NT2/D1 (cell line): Measurements from ENCODE around the gene TRIM33.
A peak's percentile ranks its signal among the peaks of the same experiment; 100 is the strongest.

Experiments
- DNase-seq: peaks from one replicate; pipeline ENCODE4 v3.0.0-alpha.2; 2011; ENCODE audit warnings: low read depth, low spot score
- H3K27me3 ChIP-seq: 2 replicates; pipeline ENCODE4 v1.6.0; 2011; ENCODE audit warnings: mild to moderate bottlenecking; ENCODE audit not compliant: insufficient read length, insufficient read depth
- H3K36me3 ChIP-seq: 2 replicates; pipeline ENCODE4 v1.6.1; 2011; ENCODE audit warnings: mild to moderate bottlenecking, low read length, mixed read lengths; ENCODE audit not compliant: insufficient read depth, insufficient read length
- H3K4me1 ChIP-seq: 2 replicates; pipeline ENCODE4 v1.5.1; 2011; ENCODE audit not compliant: insufficient read depth, insufficient read length
- H3K4me3 ChIP-seq: 2 replicates; pipeline ENCODE4 v1.5.1; 2011; ENCODE audit warnings: low read depth; ENCODE audit not compliant: insufficient read length
- H3K9ac ChIP-seq: 2 replicates; pipeline ENCODE4 v1.6.0; 2011; ENCODE audit warnings: low read depth; ENCODE audit not compliant: insufficient read length
- H3K9me3 ChIP-seq: 2 replicates; pipeline ENCODE4 v1.5.1; 2011; ENCODE audit warnings: mild to moderate bottlenecking, low read length; ENCODE audit not compliant: insufficient read depth
- SUZ12 ChIP-seq: IDR thresholded peaks from 2 replicates; pipeline ENCODE4 v1.6.1; 2011; ENCODE audit not compliant: insufficient read length, insufficient read depth; ENCODE audit errors: extremely low read depth
- YY1 ChIP-seq: IDR thresholded peaks from 2 replicates; pipeline ENCODE4 v1.6.1; 2011; ENCODE audit not compliant: insufficient read length, insufficient read depth
- ZNF274 ChIP-seq: IDR thresholded peaks from 2 replicates; pipeline ENCODE4 v1.6.1; 2011; ENCODE audit warnings: mild to moderate bottlenecking, low read depth, low read length

Gene TRIM33

DNA sequence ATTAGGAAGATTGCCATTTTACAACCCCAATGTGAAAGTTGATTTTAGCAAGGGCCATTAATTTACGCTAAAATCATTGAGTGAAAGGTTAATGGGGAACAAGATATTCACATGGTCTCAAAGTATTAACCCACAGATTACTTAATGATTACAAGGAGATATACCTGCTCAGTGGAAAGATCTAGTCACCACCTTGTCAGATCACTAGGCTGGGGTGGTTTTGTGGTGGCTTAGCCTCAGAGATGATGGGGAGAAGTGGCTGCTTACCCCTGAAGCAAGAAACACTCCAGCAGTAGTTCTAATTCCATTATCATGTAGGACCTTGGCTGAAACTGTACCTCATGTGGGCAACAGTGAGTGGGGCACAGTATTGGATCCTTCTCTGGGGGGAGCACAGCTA, 20.1 kb upstream of the TRIM33 start:
- no peaks in the 10 kb centered on the region for H3K27me3 ChIP-seq
- H3K36me3 ChIP-seq = no peaks in the 10 kb centered on the region
- no peak for TF ChIP-seq YY1
- no peak for TF ChIP-seq ZNF274
- no peak for TF ChIP-seq SUZ12
- H3K4me3 ChIP-seq = no peak overlapping the region
- H3K9me3 ChIP-seq = no peaks in the 10 kb centered on the region
- no peak overlapping the region for H3K9ac ChIP-seq
- no peaks in the 10 kb centered on the region for H3K4me1 ChIP-seq
- no peak for DNase-seq

DNA sequence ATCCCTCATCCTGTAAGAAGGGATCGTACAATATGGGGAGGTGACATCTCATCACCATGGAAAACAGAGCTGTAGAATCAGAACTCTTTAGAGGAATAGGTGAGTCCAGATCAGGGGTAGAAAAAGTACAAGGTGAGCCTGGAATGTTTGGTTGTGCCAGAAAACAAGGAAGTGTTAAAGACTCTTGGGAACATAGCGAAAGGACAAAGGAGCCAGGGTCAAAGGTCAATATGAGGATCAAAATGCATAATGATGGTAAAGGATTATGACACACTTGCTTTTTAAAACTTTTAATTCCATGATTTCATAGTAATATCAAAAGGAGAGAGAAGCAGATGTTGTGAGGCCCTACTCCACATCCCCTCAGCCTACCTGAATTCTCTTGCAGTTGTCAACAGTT, 19.2 kb upstream of the TRIM33 start:
- TF ChIP-seq SUZ12 (no peak), ZNF274 (no peak), YY1 (no peak)
- no peak overlapping the region for H3K9ac ChIP-seq
- no peak overlapping the region for H3K4me3 ChIP-seq
- H3K27me3 ChIP-seq = no peaks in the 10 kb centered on the region
- no peaks in the 10 kb centered on the region for H3K36me3 ChIP-seq
- H3K4me1 ChIP-seq = no peaks in the 10 kb centered on the region
- H3K9me3 ChIP-seq = no peaks in the 10 kb centered on the region
- no peak for DNase-seq

DNA sequence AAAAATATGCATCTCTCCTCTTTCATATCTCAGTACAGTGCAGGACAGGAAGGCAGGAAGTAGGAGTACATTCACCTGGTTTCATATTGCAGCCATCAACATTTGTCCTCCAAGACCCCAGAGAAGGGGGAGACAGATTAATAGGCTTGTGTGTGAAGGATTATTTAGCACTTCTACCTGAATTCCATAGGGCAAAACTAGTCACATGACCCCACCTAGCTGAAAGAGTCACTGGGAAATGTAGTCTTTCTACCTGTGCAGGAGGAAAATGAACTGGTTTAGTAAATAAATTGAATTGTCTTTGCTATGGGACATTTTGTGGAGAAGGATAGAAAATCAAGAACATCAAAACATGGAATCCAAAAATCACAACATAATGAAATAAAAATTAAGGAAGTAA, 13.9 kb upstream of the TRIM33 start:
- Histone ChIP-seq H3K4me1 (no peaks in the 10 kb centered on the region), H3K9ac (no peak overlapping the region), H3K36me3 (no peaks in the 10 kb centered on the region), H3K27me3 (no peaks in the 10 kb centered on the region), H3K4me3 (no peak overlapping the region), H3K9me3 (no peaks in the 10 kb centered on the region)
- no peak for TF ChIP-seq SUZ12
- TF ChIP-seq ZNF274 = no peak
- no peak for TF ChIP-seq YY1
- no peak for DNase-seq

DNA sequence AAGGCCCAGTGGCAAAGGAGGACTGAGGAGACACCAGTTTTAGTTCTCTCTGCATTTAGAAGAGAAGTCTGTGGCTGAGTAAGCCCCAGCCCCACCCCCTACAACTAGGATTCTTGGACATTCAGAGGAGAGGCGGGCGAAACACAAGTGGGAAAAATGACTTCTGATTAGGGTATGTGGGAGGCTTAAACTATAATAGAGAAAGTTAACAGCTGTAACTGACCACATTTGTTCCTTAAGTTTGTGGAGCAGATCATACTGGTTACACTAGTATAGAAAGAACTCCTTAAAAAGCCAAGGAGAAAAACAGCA, 11.2 kb upstream of the TRIM33 start:
- Histone ChIP-seq H3K27me3 (no peaks in the 10 kb centered on the region), H3K9ac (no peak overlapping the region), H3K36me3 (no peaks in the 10 kb centered on the region), H3K4me3 (no peak overlapping the region), H3K4me1 (no peaks in the 10 kb centered on the region), H3K9me3 (peaks cover under 1% of the 10 kb centered on the region; the same call in 1 of the 2 replicates)
- no peak for TF ChIP-seq ZNF274
- no peak for TF ChIP-seq SUZ12
- TF ChIP-seq YY1 = no peak
- DNase-seq = no peak

- no peak overlapping the region for H3K9ac ChIP-seq
- no peaks in the 10 kb centered on the region for H3K36me3 ChIP-seq
- no peak overlapping the region for H3K4me3 ChIP-seq
- no peak for DNase-seq
- no peaks in the 10 kb centered on the region for H3K4me1 ChIP-seq
- H3K27me3 ChIP-seq = no peaks in the 10 kb centered on the region
- TF ChIP-seq ZNF274 (no peak), SUZ12 (no peak), YY1 (no peak)
- peaks cover 6% of the 10 kb centered on the region for H3K9me3 ChIP-seq
Observed at GRCh38 chr1:114521396-114522263, 10.6 kb upstream of the TRIM33 start.

DNA sequence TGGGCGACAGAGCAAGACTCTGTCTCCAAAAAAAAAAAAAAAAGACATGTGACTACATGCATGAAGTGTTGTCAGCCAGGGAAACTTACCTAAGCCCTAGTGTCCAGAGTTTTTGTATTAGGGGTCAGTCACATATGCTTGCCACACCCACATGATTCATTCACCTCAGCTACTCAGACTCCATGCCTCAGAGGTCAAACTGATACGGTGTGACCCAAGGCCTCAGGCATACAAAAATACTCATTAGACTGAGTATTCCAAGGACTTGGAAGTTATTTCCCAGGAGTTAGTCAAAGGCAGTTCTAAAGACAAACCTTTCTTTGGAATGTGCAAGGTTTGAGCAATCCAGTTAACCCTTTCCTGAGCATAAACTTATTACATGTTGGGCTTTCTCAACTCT, 6.3 kb upstream of the TRIM33 start:
- H3K9me3 ChIP-seq = peaks cover 8% of the 10 kb centered on the region
- H3K4me1 ChIP-seq = no peaks in the 10 kb centered on the region
- no peak for DNase-seq
- H3K4me3 ChIP-seq = no peak overlapping the region
- TF ChIP-seq ZNF274 = no peak
- no peak for TF ChIP-seq YY1
- TF ChIP-seq SUZ12 = no peak
- no peak overlapping the region for H3K9ac ChIP-seq
- peaks cover 3% of the 10 kb centered on the region for H3K27me3 ChIP-seq
- no peaks in the 10 kb centered on the region for H3K36me3 ChIP-seq

GRCh38 chr1:114512595-114513280, 1.7 kb upstream of the TRIM33 start:
- DNase-seq = no peak
- TF ChIP-seq YY1 (no peak), ZNF274 (no peak), SUZ12 (no peak)
- H3K4me1 ChIP-seq = no peaks in the 10 kb centered on the region
- H3K9ac ChIP-seq = peak overlapping the region; percentile 47
- peaks cover 3% of the 10 kb centered on the region for H3K27me3 ChIP-seq
- peak overlapping the region; percentile 0 for H3K4me3 ChIP-seq
- peaks cover 8% of the 10 kb centered on the region for H3K9me3 ChIP-seq
- H3K36me3 ChIP-seq = peaks cover 6% of the 10 kb centered on the region
